Naive thymus-derived CD4-positive, alpha-beta T cell (primary cell): ENCODE measurements around the gene PCDHB10. TPM values are rescaled to one million over a fixed set of nuclear protein-coding genes. Genes with fewer than 3 reads are reported as not detected.
"Not testable (repeated sequence)": the region's sequence is repeated elsewhere in the genome, so short reads cannot be mapped to it uniquely, and the experiment has no call there.

Experiments
- ATAC-seq: fragments of 150-1000 bp; cut with Tn5 transposase; 2 replicates; pipeline ENCODE4 v1.10.0; 2021; ENCODE audit warnings: mild to moderate bottlenecking, moderate library complexity
- CTCF ChIA-PET: fragments of 350-600 bp; sonication (Branson Sonifier 250); formaldehyde crosslinking; loops from one replicate; lab custom pipeline; 2021; ENCODE audit warnings: antibody characterized with exemption; lab: Charles Lee
- POLR2A ChIA-PET: fragments of 350-600 bp; sonication (Branson Sonifier 250); formaldehyde crosslinking; loops from one replicate; lab custom pipeline; 2021; ENCODE audit warnings: antibody characterized with exemption, inconsistent platforms; lab: Charles Lee
- DNase-seq, 9 donors: peaks; one replicate each; pipeline versions ENCODE4 v3.0.0 to v3.0.0-alpha.2; 2020 to 2022; ENCODE audit warnings: mixed read lengths in 1 of 9
- H3K27ac ChIP-seq: one replicate; pipeline ENCODE4 v1.7.0; 2013; ENCODE audit warnings: mild to moderate bottlenecking, low read depth, low read length, moderate library complexity
- H3K27me3 ChIP-seq, 2 donors: one replicate each; pipeline ENCODE4 v1.7.0; 2013; ENCODE audit warnings: low read length in 2 of 2, mild to moderate bottlenecking in 2 of 2, moderate library complexity in 2 of 2; ENCODE audit not compliant: control insufficient read depth in 2 of 2, insufficient read depth in 2 of 2
- H3K36me3 ChIP-seq, 3 experiments: 1 replicate in 2 of 3; 2 replicates in 1 of 3; pipeline ENCODE4 v1.7.0; 2013; ENCODE audit warnings: low read length in 3 of 3, mild to moderate bottlenecking in 3 of 3, moderate library complexity in 1 of 3; ENCODE audit not compliant: insufficient read depth in 3 of 3, control insufficient read depth in 2 of 3
- H3K4me1 ChIP-seq, 2 donors: one replicate each; pipeline ENCODE4 v1.7.0; 2013; ENCODE audit warnings: low read length in 2 of 2, mild to moderate bottlenecking in 2 of 2, moderate library complexity in 1 of 2; ENCODE audit not compliant: control insufficient read depth in 2 of 2, insufficient read depth in 2 of 2
- H3K4me3 ChIP-seq: 2 replicates; pipeline ENCODE4 v1.7.0; 2013; ENCODE audit warnings: mild to moderate bottlenecking, low read length
- H3K9me3 ChIP-seq, 3 experiments: 1 replicate in 2 of 3; 2 replicates in 1 of 3; pipeline ENCODE4 v1.7.0; 2013; ENCODE audit warnings: low read length in 3 of 3; ENCODE audit not compliant: control insufficient read depth in 2 of 3
- H3K27ac Mint-ChIP-seq, 9 donors: one replicate each; pipeline ENCODE4 v1.8.0; 2020 to 2022; ENCODE audit warnings: mixed read lengths in 9 of 9, mild to moderate bottlenecking in 8 of 9, moderate library complexity in 5 of 9, inconsistent platforms in 2 of 9
- H3K27me3 Mint-ChIP-seq, 5 donors: one replicate each; pipeline ENCODE4 v1.8.0; 2021 to 2022; ENCODE audit warnings: mixed read lengths in 5 of 5, mild to moderate bottlenecking in 1 of 5
- H3K36me3 Mint-ChIP-seq, 5 donors: one replicate each; pipeline ENCODE4 v1.8.0; 2020 to 2022; ENCODE audit warnings: mixed read lengths in 5 of 5, mild to moderate bottlenecking in 3 of 5, inconsistent platforms in 1 of 5
- H3K4me1 Mint-ChIP-seq, 7 donors: one replicate each; pipeline ENCODE4 v1.8.0; 2020 to 2022; ENCODE audit warnings: mixed read lengths in 7 of 7, mild to moderate bottlenecking in 3 of 7, inconsistent platforms in 1 of 7
- H3K4me3 Mint-ChIP-seq, 10 donors: one replicate each; pipeline ENCODE4 v1.8.0; 2020 to 2022; ENCODE audit warnings: mild to moderate bottlenecking in 10 of 10, mixed read lengths in 10 of 10, moderate library complexity in 6 of 10, inconsistent platforms in 2 of 10
- H3K9me3 Mint-ChIP-seq, 11 donors: one replicate each; pipeline ENCODE4 v1.8.0; 2020 to 2022; ENCODE audit warnings: mixed read lengths in 11 of 11, mild to moderate bottlenecking in 4 of 11, inconsistent platforms in 1 of 11, moderate library complexity in 1 of 11
- intact Hi-C, 2 donors: fragments of 100-400 bp; cut with micrococcal nuclease; formaldehyde crosslinking; loops; one replicate each; pipeline ENCODE4 v1.15.1; 2023
- polyA plus RNA-seq, 2 donors: library from polyadenylated mRNA; unstranded; fragments of 300-500 nt; fragmentation: Illumina TruSeq; gene quantifications; one replicate each; pipeline ENCODE4 v1.2.3, GENCODE V29; 2021
- total RNA-seq, 6 experiments: library from RNA in 5 of 6; stranded (reverse) in 5 of 6; gene quantifications; 1 replicate in 5 of 6; 2 replicates in 1 of 6; pipeline ENCODE4 v1.2.3 and lab custom pipeline; 2021 to 2026

PCDHB10 gene
- total and polyA plus RNA-seq, 7 experiments from 2014 or later = 0.12 TPM; not detected in 6

DNA sequence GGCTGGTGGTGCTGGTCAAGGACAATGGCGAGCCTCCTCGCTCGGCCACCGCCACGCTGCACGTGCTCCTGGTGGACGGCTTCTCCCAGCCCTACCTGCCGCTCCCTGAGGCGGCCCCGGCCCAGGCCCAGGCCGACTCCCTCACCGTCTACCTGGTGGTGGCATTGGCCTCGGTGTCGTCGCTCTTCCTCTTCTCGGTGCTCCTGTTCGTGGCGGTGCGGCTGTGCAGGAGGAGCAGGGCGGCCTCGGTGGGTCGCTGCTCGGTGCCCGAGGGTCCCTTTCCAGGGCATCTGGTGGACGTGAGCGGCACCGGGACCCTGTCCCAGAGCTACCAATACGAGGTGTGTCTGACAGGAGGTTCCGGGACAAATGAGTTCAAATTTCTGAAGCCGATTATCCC lies 33.3 kb downstream of the PCDHB10 start:
- peaks cover 0 to 78% (median 23%) of the 10 kb centered on the region in 11 donors for H3K9me3 Mint-ChIP-seq
- CTCF ChIA-PET, H3K36me3 ChIP-seq, H3K4me1 Mint-ChIP-seq, ATAC-seq, POLR2A ChIA-PET, H3K27ac Mint-ChIP-seq, DNase-seq, H3K4me1 ChIP-seq, H3K4me3 ChIP-seq, intact Hi-C loops, H3K27me3 ChIP-seq, H3K4me3 Mint-ChIP-seq, H3K27ac ChIP-seq, H3K9me3 ChIP-seq: not testable (repeated sequence)
- H3K27me3 Mint-ChIP-seq = peaks cover 2 to 71% (median 52%) of the 10 kb centered on the region in 5 donors
- H3K36me3 Mint-ChIP-seq = peaks cover 0 to 16% (median 0%) of the 10 kb centered on the region in 5 donors

DNA sequence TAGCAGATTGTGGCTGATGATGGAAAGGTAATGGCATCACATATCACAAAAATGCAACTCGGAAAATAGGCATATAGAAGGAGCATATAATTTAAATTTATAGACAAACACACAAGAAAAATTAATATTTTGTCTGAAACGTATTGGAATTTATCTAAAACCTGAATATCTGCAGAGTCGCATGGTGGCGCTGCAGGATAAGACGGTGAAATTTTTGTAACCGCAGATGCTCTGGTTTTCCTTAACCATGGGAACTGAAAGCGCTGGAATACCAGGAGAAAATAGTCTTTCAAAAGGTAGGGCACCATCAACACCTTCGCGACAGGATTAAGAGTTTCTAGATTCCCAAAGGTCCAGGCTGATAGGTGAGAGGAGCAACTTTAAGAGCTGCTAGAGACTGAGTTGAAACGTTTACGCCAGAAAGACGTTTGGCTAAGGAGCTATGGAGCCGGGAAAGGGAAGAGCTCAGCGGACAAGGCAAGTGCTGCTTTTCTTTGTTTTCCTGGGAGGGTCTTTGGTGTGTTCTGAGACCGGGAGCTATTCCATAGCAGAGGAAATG lies 42.0 kb downstream of the PCDHB10 start:
- H3K9me3 Mint-ChIP-seq = peaks cover 5 to 82% (median 45%) of the 10 kb centered on the region in 11 donors

DNA sequence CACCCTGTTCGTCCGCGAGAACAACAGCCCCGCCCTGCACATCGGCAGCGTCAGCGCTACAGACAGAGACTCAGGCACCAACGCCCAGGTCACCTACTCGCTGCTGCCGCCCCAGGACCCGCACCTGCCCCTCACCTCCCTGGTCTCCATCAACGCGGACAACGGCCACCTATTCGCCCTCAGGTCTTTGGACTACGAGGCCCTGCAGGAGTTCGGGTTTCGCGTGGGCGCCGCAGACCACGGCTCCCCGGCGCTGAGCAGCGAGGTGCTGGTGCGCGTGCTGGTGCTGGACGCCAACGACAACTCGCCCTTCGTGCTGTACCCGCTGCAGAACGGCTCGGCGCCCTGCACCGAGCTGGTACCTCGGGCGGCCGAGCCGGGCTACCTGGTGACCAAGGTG lies 43.8 kb downstream of the PCDHB10 start:
- Mint-ChIP-seq H3K27me3 (peaks cover 7 to 67% (median 58%) of the 10 kb centered on the region in 5 donors), H3K36me3 (peaks cover 2 to 29% (median 8%) of the 10 kb centered on the region in 5 donors), H3K27ac (peak overlapping the region in 1 of 9 donors; percentile 52), H3K9me3 (peaks cover 15 to 91% (median 61%) of the 10 kb centered on the region in 11 donors), H3K4me3 (peak overlapping the region in 1 of 10 donors; percentile 37)
- ATAC-seq, DNase-seq, H3K4me3 ChIP-seq, CTCF ChIA-PET, H3K4me1 ChIP-seq, POLR2A ChIA-PET, H3K27ac ChIP-seq, H3K4me1 Mint-ChIP-seq, H3K27me3 ChIP-seq, H3K36me3 ChIP-seq: not testable (repeated sequence)
- intact Hi-C loops = loop anchor here in 1 of 2 donors (10.0 kb wide), 1 partner anchor 129 kb away; the partner anchor contains the start of gene PCDHGA5
- peaks cover 0 to 37% (median 7%) of the 10 kb centered on the region in 3 experiments for H3K9me3 ChIP-seq

More for the DNA sequence above, 42.0 kb downstream of the PCDHB10 start:
- peaks cover 0 to 4% of the 10 kb centered on the region in 2 donors for H3K27me3 ChIP-seq
- H3K27ac Mint-ChIP-seq = no peak overlapping the region
- intact Hi-C loops = loop anchor here in 1 of 2 donors (10.0 kb wide), 1 partner anchor 131 kb away; the partner anchor contains the start of gene PCDHGA5
- peak overlapping the region in 1 of 10 donors; percentile 13 for H3K4me3 Mint-ChIP-seq
- DNase-seq (no peak), ATAC-seq (no peak)
- CTCF ChIA-PET = no interaction called here
- no peaks in the 10 kb centered on the region for H3K4me1 Mint-ChIP-seq
- peaks cover 7 to 50% (median 41%) of the 10 kb centered on the region in 5 donors for H3K27me3 Mint-ChIP-seq
- no peaks in the 10 kb centered on the region for H3K4me1 ChIP-seq
- H3K36me3 Mint-ChIP-seq = peaks cover 2 to 15% (median 4%) of the 10 kb centered on the region in 5 donors
- H3K4me3 ChIP-seq = no peak overlapping the region
- H3K36me3 ChIP-seq = no peaks in the 10 kb centered on the region
- POLR2A ChIA-PET = no interaction called here
- H3K27ac ChIP-seq = no peak overlapping the region
- H3K9me3 ChIP-seq = peaks cover 0 to 24% (median 7%) of the 10 kb centered on the region in 3 experiments

DNA sequence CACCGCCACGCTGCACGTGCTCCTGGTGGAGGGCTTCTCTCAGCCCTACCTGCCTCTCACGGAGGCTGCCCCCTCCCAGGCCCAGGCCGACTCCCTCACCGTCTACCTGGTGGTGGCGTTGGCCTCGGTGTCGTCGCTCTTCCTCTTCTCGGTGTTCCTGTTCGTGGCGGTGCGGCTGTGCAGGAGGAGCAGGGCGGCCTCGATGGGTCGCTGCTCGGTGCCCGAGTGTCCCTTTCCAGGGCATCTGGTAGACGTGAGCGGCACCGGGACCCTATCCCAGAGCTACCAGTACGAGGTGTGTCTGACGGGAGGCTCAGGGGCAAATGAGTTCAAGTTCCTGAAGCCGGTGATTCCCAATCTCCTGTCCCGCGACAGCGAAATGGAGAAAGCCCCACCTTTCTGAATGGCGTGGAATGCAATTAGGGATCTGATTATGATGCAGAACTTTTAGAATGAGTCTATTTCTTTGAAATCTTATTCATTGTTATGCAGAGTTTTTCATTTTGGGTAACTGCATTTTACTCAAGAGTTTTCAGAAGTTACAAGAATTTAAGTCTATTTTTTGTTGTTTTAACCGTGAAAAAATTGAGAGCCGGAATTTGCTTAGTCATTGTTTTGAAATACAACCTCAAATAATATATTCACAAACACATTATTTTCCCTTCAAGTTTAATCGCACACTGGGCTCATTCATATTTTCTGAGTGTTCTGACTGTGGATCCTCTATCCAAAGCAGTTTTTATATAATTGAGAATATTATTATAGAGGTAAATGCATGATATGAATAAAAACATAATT lies 44.6 kb downstream of the PCDHB10 start:
- peaks cover 0 to 45% (median 7%) of the 10 kb centered on the region in 3 experiments for H3K9me3 ChIP-seq
- Mint-ChIP-seq H3K27me3 (peaks cover 7 to 70% (median 56%) of the 10 kb centered on the region in 5 donors), H3K4me3 (peak overlapping the region in 1 of 10 donors; percentile 28), H3K4me1 (no peaks in the 10 kb centered on the region), H3K9me3 (peaks cover 16 to 89% (median 59%) of the 10 kb centered on the region in 11 donors), H3K36me3 (peaks cover 2 to 26% (median 11%) of the 10 kb centered on the region in 5 donors), H3K27ac (peak overlapping the region in 1 of 9 donors; percentile 80)
- no peaks in the 10 kb centered on the region for H3K4me1 ChIP-seq
- peaks cover 0 to 4% of the 10 kb centered on the region in 2 donors for H3K27me3 ChIP-seq
- ATAC-seq (no peak), DNase-seq (no peak)
- no peaks in the 10 kb centered on the region for H3K36me3 ChIP-seq
- H3K4me3 ChIP-seq = no peak overlapping the region
- CTCF ChIA-PET = no interaction called here
- POLR2A ChIA-PET = no interaction called here
- intact Hi-C loops = loop anchor here in 1 of 2 donors (10.0 kb wide), 1 partner anchor 128 kb away; the partner anchor contains the start of gene PCDHGA5
- H3K27ac ChIP-seq = no peak overlapping the region

DNA sequence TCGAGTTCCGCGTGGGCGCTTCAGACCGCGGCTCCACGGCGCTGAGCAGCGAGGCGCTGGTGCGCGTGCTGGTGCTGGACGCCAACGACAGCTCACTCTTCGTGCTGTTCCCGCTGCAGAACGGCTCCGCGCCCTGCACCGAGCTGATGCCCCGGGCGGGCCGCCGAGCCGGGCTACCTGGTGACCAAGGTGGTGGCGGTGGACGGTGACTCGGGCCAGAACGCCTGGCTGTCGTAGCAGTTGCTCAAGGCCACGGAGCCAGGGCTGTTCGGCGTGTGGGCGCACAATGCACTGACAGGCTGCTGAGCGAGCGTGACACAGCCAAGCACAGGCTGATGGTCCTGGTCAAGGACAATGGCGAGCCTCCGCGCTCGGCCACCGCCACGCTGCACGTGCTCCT lies 49.3 kb downstream of the PCDHB10 start:
- DNase-seq = no peak
- peaks cover 0 to 74% (median 11%) of the 10 kb centered on the region in 3 experiments for H3K9me3 ChIP-seq
- H3K36me3 Mint-ChIP-seq = peaks cover 1 to 39% (median 27%) of the 10 kb centered on the region in 5 donors
- H3K36me3 ChIP-seq = peaks cover 0 to 3% (median 0%) of the 10 kb centered on the region in 3 experiments
- no peak for ATAC-seq
- no peak overlapping the region for H3K27ac ChIP-seq
- no peak overlapping the region for H3K4me3 Mint-ChIP-seq
- H3K4me1 ChIP-seq = no peaks in the 10 kb centered on the region
- intact Hi-C loops = no loop called here
- no peak overlapping the region for H3K4me3 ChIP-seq
- ChIA-PET POLR2A (no interaction called here), CTCF (no interaction called here)
- H3K27me3 ChIP-seq = no peaks in the 10 kb centered on the region
- H3K4me1 Mint-ChIP-seq = no peaks in the 10 kb centered on the region
- H3K27me3 Mint-ChIP-seq = peaks cover 2 to 85% (median 58%) of the 10 kb centered on the region in 5 donors
- H3K9me3 Mint-ChIP-seq = peaks cover 26 to 92% (median 69%) of the 10 kb centered on the region in 11 donors
- H3K27ac Mint-ChIP-seq = no peak overlapping the region
